Inferior parietal cortex (tissue), 1 donor: ENCODE results near the gene OPCML.

Experiments used
- DNase-seq: peaks from one replicate; pipeline ENCODE4 v3.0.0-alpha.2; 2016; ENCODE audit errors: extremely low spot score

Gene OPCML

DNA sequence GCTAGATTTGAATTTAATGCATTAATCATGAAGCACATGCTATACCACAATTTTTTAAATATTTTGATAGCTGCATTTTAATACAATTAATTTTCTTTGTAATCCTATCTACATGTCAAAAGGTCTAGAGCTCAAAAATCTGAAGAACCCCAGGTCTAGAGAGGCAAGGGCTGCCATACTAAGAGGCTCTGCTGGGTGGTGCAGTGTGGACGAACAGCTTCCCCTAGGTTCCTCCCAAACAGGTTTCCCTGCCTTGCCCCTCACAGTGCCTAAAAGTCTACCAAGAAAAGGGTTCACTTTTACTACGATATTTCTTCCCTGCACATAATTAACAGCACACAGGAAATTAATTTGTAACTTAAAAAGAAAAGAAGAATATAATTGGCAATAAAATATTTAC lies 681.1 kb downstream of the OPCML start:
- DNase-seq, result no peak

DNA sequence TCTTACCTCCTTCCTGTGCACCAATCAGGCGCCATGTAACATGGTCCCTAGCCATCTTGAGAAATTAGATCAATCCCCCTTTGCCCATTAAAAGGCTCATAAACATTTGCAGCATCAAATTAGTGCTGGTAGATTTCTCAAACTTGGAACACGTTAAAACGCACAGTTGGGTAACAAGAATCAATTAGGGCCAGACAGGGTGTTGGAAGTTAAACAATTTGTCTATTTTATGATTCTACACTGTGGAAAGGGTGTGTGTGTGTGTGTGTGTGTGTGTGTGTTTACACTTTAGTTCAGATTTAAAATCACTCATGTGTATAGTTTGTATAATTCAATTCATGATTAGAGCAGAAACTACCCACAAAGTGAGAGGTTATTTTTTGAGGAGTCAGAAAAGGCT lies 682.0 kb downstream of the OPCML start:
- no peak for DNase-seq

DNA sequence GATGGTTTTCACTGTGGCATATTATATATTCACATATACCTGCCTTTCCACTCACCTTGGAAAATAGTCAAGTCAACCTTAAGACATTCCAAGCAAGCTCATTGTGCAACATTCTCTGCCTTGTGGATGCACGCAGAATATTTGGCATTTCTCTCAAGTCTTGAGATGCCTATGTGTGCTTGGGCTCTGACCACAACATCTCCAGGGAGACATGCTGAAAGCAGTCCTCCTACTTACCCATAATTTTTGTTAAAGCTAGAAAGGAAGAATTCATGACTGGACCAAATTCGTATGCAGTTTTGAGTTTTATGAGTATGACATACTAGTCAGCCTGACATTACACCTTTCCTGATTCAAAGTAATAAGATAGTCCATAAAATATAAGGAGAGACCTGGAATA lies 684.0 kb downstream of the OPCML start:
- no peak for DNase-seq

GRCh38 chr11:132846075-132846474 lies 686.2 kb downstream of the OPCML start:
- no peak for DNase-seq

GRCh38 chr11:132844956-132845696 lies 687.2 kb downstream of the OPCML start:
- no peak for DNase-seq

- DNase-seq, result no peak
Measured at GRCh38 chr11:132840660-132841059, 691.6 kb downstream of the OPCML start.

GRCh38 chr11:132840191-132840590 lies 692.1 kb downstream of the OPCML start:
- no peak for DNase-seq

DNA sequence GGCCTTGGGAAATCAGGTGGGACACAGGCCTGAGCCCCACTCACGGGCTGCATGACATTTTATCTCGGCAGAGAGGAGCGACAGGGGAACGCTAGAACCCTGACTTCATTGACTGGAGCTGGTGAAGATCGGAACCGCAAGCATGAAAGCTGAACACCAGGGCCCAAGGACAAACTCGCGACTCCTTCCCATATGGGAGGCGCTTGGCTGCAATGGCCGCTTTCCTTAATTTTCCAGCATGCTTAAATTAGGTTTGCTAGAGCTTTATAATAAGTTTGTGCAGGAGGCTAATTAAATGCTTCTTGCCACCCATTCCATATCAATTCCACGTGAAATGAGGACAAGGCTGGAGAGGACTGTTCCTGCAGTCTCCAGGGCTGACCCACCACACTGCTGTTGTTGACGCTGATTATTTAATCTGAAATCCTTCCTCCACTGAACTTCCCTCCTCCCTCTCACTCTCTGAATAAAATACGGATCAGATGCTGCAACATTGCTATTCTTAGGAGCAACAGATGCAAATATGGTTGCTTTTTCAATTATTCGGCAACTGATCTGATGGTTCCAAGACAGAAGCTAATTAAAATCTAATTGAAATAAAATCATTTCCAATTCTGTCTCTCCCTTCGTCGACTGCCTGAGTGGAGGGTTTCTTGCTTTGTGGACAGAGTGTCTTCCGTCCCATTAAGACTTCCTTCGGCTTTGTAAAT lies 692.9 kb downstream of the OPCML start:
- DNase-seq, result peak; percentile 36

GRCh38 chr11:132838627-132839026 lies 693.7 kb downstream of the OPCML start:
- DNase-seq, result no peak

GRCh38 chr11:132831272-132831671 lies 701.0 kb downstream of the OPCML start:
- DNase-seq, result no peak

DNA sequence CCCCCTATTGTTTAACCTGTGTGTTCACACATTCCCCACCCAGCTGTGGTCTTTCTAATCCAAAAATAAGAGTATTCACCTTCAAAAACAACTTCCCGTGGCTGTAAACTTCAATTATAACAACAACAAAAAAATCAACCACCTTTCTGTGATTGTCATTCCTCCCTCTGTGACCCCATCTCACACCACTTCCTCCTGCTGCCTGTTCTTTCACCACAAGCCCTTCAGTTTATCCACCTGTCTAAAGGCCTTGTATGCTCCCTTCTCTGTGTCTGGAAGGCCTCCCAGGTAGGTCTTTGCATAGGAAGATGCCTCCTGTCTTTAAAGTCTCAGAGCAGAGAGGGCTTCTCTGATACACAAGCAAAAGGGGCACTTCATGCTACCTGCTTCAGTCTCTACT lies 707.7 kb downstream of the OPCML start:
- DNase-seq, result no peak

GRCh38 chr11:132822276-132822675 lies 710.0 kb downstream of the OPCML start:
- no peak for DNase-seq

DNA sequence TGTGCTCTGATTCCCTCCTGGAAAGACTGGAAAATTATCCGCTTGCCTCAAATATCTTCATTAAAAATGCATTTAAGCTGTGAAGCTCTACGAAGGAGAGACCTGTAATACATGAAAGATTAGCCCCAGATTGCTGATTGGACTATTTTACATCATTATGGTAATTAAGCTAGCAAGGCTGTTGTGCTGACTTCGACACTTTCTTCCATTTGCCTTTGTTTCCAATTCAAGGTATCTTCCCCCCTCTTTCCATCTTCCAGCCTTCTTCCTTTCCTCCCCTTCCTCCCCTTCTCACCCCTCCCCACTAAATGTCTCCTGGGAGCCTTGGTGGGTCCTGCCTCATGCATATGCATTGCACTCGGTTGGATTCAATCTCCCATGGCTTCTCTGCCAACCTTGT lies 710.8 kb downstream of the OPCML start:
- no peak for DNase-seq

DNA sequence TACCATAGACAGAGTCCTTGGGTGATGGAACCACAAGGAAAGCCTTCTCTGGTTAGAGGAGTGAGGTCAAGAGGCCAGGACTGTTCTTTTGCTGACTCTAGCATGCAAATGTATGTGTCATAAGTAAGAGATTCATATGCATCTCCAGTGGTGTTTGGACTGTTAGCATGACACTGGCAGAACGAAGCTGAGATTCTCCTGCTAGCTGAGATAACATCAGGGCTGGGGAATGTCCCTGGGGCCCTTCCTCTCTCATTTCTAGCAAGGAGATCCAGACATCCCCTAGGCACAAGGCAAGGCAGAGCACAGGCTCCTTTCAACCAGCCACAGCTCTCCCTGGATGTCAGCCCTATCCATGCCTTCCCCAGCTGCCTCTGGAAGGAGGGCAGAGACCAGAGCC lies 711.3 kb downstream of the OPCML start:
- no peak for DNase-seq

- no peak for DNase-seq
Measured at GRCh38 chr11:132818951-132819350, 713.4 kb downstream of the OPCML start.

GRCh38 chr11:132817387-132817786 lies 714.9 kb downstream of the OPCML start:
- DNase-seq, result no peak

DNA sequence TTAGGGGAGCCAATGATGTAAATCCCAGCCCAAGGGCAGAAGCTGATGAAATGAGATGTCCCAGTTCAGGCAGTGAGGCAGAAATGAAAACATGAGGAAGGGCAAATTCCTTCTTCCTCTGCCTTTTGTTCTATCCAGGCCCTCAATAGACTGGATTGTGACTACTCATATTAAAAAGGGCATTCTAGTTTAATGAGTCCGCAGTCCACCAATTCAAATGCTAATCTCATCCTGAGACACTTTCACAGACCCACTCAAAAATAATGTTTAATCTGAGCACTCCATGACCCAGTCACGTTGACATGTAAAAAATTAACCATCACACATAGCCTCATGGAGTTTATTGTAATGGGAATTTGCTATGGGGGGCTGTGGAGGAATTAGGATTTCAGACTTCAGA lies 717.9 kb downstream of the OPCML start:
- DNase-seq, result no peak

- no peak for DNase-seq
Measured at GRCh38 chr11:132811649-132812048, 720.7 kb downstream of the OPCML start.

DNA sequence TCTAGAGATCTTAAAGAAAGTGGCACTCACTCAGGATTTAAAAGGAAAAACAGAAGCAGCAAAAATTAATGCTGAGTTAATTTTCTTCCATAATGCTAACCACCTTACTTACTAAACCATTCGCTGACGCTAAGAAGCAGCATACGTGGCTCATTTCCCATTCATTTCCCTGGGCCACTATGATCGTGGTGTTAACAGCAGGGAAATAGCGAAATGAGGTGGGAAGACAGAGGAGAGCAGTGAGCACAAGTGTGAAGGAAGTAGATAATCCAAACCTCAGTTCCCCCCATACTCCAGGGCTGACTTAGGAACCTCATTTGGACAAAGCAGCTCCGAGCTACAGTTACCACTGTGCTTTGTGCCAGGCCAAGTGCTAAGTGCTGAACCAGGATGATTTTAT lies 723.2 kb downstream of the OPCML start:
- DNase-seq, result no peak

GRCh38 chr11:132804258-132804657 lies 728.0 kb downstream of the OPCML start:
- DNase-seq, result no peak

DNA sequence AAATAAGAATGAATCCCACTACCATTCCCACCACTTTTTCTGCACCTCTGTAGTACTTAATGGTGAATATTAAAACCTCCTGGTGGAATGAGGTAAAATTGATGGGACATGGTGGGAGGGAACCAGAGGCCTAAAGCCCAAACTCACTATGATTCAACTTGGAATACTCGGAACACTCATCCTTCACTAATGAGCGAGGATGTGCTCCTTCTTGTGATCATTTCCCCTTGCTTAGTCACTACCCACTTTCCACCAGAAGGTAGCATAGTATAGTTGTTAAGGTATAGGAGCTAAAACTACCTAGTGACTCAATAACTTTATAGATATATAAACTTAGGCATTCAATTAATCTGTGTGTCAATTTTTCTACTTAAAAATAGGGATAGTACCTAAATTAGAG lies 728.9 kb downstream of the OPCML start:
- DNase-seq, result no peak

GRCh38 chr11:132802947-132803346 lies 729.4 kb downstream of the OPCML start:
- no peak for DNase-seq

DNA sequence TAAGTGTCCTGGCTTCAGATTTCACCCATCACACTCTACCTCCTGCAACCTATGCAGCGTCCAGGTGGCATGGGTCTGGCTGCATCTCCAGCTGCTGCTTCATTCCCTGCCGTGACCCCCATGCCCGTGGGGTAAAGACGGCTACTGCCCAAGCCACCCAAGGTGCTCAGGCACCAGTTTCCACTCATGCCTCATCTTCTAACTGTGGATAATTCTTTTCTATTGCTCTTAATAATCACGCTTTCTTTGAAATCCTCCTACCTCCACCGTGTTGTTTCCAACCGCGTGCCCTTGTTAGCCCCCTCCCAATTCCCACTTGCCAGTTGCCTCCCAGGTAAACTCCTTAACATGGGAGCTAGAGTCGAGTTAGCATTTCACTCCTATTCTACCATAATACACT lies 738.5 kb downstream of the OPCML start:
- DNase-seq, result no peak
